Suprapubic skin (tissue), 4 donors: ENCODE results near the gene CD180. TPM values are rescaled to one million over a fixed set of nuclear protein-coding genes. Genes with fewer than 3 reads are reported as not detected.

Source experiments
- DNase-seq, 2 donors: peaks; one replicate each; pipeline ENCODE4 v3.0.0-alpha.2; 2019; ENCODE audit warnings: low spot score in 2 of 2
- H3K27ac ChIP-seq: fragments of 200-600 bp; sonication (generic); one replicate; pipeline ENCODE4 v1.5.1; 2019
- H3K27me3 ChIP-seq: fragments of 200-600 bp; sonication (generic); one replicate; pipeline ENCODE4 v1.5.1; 2019
- H3K36me3 ChIP-seq: fragments of 200-600 bp; sonication (generic); one replicate; pipeline ENCODE4 v1.5.1; 2019
- H3K4me1 ChIP-seq: fragments of 200-600 bp; sonication (generic); one replicate; pipeline ENCODE4 v1.5.1; 2019
- H3K4me3 ChIP-seq: fragments of 200-600 bp; sonication (generic); one replicate; pipeline ENCODE4 v1.5.1; 2019; ENCODE audit warnings: mild to moderate bottlenecking
- H3K9me3 ChIP-seq: fragments of 200-600 bp; sonication (generic); one replicate; pipeline ENCODE4 v1.5.1; 2019
- EP300 ChIP-seq: sonication (generic); formaldehyde crosslinking; IDR thresholded peaks from one replicate; pipeline ENCODE4 v1.6.1; 2017; ENCODE audit warnings: antibody characterized with exemption
- POLR2A ChIP-seq, 2 donors: fragments of 450-650 bp; IDR thresholded peaks; one replicate each; pipeline ENCODE4 v1.6.1; 2017; ENCODE audit warnings: antibody characterized with exemption in 2 of 2, mild to moderate bottlenecking in 2 of 2, moderate library complexity in 2 of 2
- POLR2AphosphoS5 ChIP-seq, 3 donors: sonication (generic); formaldehyde crosslinking; IDR thresholded peaks; one replicate each; pipeline ENCODE4 v1.6.1; 2017; ENCODE audit warnings: antibody characterized with exemption in 3 of 3
- WGBS: methylation state at CpG from one replicate; pipeline ENCODE4 v1.1.5; 2018; 5-methylcytosine and 5-hydroxymethylcytosine counted together
- total RNA-seq, 4 donors: library from RNA; depleted of rRNA; stranded (reverse); fragments of >200 nt; gene quantifications; one replicate each; pipeline ENCODE4 v1.1.0, GENCODE V29; 2016
- TF ChIP-seq, protein P1 (sequence below), 2 donors: fragments of 200-600 bp in 1 of 2; fragments of 450-650 bp in 1 of 2; sonication (generic) in 1 of 2; IDR thresholded peaks; one replicate each; pipeline ENCODE4 v1.5.1; 2016 to 2019; ENCODE audit warnings: antibody characterized with exemption in 2 of 2, mild to moderate bottlenecking in 1 of 2, moderate library complexity in 1 of 2

CD180 gene
- total RNA-seq, 4 donors from 2014 or later: 0.11 to 0.32 (median 0.18) TPM; not detected in 1

DNA sequence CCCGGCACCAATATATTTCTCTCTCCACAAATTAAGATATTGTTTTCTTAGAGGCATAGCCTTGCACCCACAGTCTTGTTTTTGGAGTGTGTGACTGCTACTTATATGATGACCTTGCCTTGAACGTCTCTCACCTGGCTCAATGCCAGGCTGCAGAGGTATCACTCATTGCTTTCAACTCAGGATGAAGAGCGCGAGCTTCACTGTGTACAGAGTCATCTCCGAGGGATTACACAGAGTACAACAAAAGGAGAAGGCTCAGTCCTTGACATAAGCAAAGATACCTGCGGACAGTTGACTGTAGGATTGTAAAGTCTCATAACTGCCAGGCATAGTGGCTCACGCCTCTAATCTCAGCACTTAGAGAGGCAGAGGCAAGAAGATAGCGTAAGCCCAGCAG lies 53.8 kb downstream of the CD180 start:
- TF ChIP-seq POLR2AphosphoS5 (IDR thresholded peaks at IDR 0.05): no peak
- TF ChIP-seq POLR2A (IDR thresholded peaks at IDR 0.05): no peak
- TF ChIP-seq EP300: no peak
- TF ChIP-seq, protein P1, sequence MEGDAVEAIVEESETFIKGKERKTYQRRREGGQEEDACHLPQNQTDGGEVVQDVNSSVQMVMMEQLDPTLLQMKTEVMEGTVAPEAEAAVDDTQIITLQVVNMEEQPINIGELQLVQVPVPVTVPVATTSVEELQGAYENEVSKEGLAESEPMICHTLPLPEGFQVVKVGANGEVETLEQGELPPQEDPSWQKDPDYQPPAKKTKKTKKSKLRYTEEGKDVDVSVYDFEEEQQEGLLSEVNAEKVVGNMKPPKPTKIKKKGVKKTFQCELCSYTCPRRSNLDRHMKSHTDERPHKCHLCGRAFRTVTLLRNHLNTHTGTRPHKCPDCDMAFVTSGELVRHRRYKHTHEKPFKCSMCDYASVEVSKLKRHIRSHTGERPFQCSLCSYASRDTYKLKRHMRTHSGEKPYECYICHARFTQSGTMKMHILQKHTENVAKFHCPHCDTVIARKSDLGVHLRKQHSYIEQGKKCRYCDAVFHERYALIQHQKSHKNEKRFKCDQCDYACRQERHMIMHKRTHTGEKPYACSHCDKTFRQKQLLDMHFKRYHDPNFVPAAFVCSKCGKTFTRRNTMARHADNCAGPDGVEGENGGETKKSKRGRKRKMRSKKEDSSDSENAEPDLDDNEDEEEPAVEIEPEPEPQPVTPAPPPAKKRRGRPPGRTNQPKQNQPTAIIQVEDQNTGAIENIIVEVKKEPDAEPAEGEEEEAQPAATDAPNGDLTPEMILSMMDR (IDR thresholded peaks at IDR 0.05): no peak
- peaks cover 69% of the 10 kb centered on the region for H3K36me3 ChIP-seq
- no peak overlapping the region for H3K27ac ChIP-seq
- 92% methylated on average over 8 of the region's 8 CpGs for WGBS
- no peaks in the 10 kb centered on the region for H3K9me3 ChIP-seq
- H3K27me3 ChIP-seq: no peaks in the 10 kb centered on the region
- no peak for DNase-seq
- no peaks in the 10 kb centered on the region for H3K4me1 ChIP-seq
- H3K4me3 ChIP-seq: no peak overlapping the region

DNA sequence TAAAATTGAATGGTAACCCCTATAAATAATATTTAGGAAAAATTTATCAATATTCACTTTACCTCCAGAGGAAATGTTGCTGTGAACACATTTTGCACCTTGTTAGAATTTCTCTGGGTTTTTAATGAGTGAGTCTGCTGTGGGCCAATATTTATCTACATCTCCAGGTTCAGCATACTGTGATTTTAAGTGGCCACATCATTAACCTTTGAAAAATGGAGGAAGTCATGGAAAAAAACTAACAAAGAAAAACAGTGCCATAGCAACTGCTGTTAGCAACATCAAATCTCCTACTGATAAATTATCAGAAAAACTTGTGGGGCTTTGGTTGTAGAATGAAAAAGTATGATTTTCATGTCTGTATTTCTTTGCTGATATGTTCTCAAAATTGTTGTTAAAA lies 55.0 kb downstream of the CD180 start:
- DNase-seq: no peak
- Histone ChIP-seq H3K27ac (no peak overlapping the region), H3K9me3 (no peaks in the 10 kb centered on the region), H3K27me3 (no peaks in the 10 kb centered on the region), H3K4me3 (no peak overlapping the region), H3K4me1 (no peaks in the 10 kb centered on the region), H3K36me3 (peaks cover 79% of the 10 kb centered on the region)
- TF ChIP-seq, protein P1 (IDR thresholded peaks at IDR 0.05): no peak
- no peak for TF ChIP-seq POLR2A (IDR thresholded peaks at IDR 0.05)
- no peak for TF ChIP-seq EP300
- TF ChIP-seq POLR2AphosphoS5 (IDR thresholded peaks at IDR 0.05): no peak

DNA sequence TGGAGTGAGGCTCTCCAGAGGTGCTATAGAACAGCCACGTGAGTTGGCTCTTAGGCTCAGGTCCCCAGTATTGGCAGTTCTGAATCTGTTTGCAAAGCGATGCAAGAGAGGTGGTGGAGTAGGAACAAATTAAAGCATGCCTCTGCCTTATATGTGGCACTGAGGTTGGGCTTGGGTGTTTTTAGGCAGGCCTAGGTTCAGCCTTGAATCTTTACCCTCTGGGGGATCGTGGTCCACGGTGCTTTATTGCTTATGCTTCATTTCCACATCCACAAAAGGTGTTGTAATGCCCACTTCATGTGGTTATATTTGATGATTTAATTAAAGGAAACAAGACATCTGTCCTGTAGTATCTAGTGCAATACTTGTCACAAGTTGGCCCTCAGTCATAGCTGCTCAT lies 56.2 kb downstream of the CD180 start:
- H3K27me3 ChIP-seq: no peaks in the 10 kb centered on the region
- no peak overlapping the region for H3K4me3 ChIP-seq
- TF ChIP-seq, protein P1 (IDR thresholded peaks at IDR 0.05): no peak
- no peak for TF ChIP-seq EP300
- TF ChIP-seq POLR2A (IDR thresholded peaks at IDR 0.05): no peak
- TF ChIP-seq POLR2AphosphoS5 (IDR thresholded peaks at IDR 0.05): no peak
- H3K9me3 ChIP-seq: no peaks in the 10 kb centered on the region
- no peak for DNase-seq
- 88% methylated on average over 4 of the region's 4 CpGs for WGBS
- peaks cover 80% of the 10 kb centered on the region for H3K36me3 ChIP-seq
- H3K27ac ChIP-seq: no peak overlapping the region
- H3K4me1 ChIP-seq: no peaks in the 10 kb centered on the region

- no peaks in the 10 kb centered on the region for H3K27me3 ChIP-seq
- H3K4me1 ChIP-seq: no peaks in the 10 kb centered on the region
- no peak for DNase-seq
- H3K9me3 ChIP-seq: no peaks in the 10 kb centered on the region
- H3K36me3 ChIP-seq: peaks cover 74% of the 10 kb centered on the region
- 93% methylated on average over 5 of the region's 5 CpGs for WGBS
- H3K4me3 ChIP-seq: no peak overlapping the region
- TF ChIP-seq POLR2A (IDR thresholded peaks at IDR 0.05) (no peak), EP300 (no peak), POLR2AphosphoS5 (IDR thresholded peaks at IDR 0.05) (no peak)
- TF ChIP-seq, protein P1 (IDR thresholded peaks at IDR 0.05): no peak
- no peak overlapping the region for H3K27ac ChIP-seq
These were observed 57.6 kb downstream of the CD180 start for GRCh38 chr5:67139030-67139429.

DNA sequence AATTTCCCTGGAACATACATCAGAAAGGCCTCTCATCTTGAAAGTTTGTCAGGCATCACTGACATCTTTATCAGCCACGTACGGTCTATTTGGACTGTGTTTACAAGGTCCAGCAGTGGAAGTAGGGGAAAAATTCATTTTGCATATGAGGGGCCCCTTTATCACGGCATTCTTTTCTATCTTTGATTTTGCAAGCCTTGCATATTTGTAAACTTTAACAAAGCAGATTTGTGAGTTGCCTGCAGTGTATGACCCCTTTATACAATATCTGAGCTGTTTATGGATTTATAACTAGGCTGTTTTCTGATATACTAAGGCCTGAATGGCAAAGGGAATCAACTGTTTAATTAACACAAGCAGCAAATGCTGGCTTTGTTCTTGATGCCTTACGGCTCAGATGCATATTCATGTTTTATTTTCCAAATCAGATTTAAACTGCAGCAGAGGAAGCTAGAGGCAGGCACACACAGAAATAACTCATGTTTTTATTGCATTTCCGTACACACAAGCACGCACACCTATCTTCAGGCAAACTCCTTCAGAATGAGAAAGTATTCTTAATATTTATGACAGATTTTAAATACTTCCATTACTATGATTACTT lies 61.1 kb downstream of the CD180 start:
- Histone ChIP-seq H3K4me3 (no peak overlapping the region), H3K27me3 (no peaks in the 10 kb centered on the region), H3K36me3 (peaks cover 66% of the 10 kb centered on the region), H3K4me1 (no peaks in the 10 kb centered on the region), H3K9me3 (no peaks in the 10 kb centered on the region), H3K27ac (no peak overlapping the region)
- DNase-seq: no peak
- no peak for TF ChIP-seq EP300
- 88% methylated on average over 6 of the region's 6 CpGs for WGBS

GRCh38 chr5:67133776-67134175 lies 62.8 kb downstream of the CD180 start:
- WGBS: 87% methylated on average over 3 of the region's 3 CpGs
- Histone ChIP-seq H3K36me3 (peaks cover 56% of the 10 kb centered on the region), H3K27ac (no peak overlapping the region), H3K4me1 (no peaks in the 10 kb centered on the region), H3K9me3 (no peaks in the 10 kb centered on the region), H3K4me3 (no peak overlapping the region), H3K27me3 (no peaks in the 10 kb centered on the region)
- TF ChIP-seq POLR2AphosphoS5 (IDR thresholded peaks at IDR 0.05): no peak
- TF ChIP-seq, protein P1 (IDR thresholded peaks at IDR 0.05): no peak
- no peak for TF ChIP-seq POLR2A (IDR thresholded peaks at IDR 0.05)
- no peak for TF ChIP-seq EP300
- DNase-seq: no peak
